ENCODE results near the gene GALNT8.

Gene GALNT8

DNA sequence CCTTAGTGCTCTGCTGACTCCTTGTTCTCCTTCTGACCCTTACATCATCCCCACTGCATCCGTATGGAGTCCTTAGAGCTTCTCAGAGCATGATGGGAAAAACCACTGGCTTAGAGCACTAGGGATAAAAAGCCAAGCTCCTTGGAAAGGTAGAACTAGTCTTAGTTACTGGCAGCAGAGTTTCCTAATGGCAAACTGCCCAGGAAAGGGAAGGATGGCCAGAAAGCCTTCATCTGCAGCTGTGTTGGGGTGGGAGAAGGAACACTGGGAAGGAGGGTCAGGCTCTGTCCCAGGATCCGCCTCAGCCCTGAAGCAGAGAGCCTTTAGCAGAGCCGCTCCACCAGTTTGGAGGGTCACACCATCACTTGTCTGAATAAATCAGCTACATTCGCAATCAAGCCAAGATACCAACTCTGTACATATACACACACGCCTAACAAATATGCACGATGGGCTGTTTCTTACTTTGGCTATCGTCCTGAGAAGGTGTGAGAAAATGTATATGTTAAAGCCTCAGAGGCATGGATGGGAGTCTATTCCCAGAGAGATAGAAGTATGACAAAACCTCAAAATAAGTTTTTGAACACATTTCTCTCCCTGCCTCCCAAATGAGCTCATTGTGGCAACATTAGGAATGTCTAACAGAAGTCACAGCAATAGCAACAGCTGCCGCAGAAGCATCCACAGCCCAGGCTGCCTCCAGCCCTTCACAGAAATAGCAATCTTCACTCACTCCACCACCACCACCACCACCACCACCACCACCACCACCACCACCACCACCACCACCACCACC lies 18.6 kb upstream of the GALNT8 start:
- TF ChIP-seq, protein P1, sequence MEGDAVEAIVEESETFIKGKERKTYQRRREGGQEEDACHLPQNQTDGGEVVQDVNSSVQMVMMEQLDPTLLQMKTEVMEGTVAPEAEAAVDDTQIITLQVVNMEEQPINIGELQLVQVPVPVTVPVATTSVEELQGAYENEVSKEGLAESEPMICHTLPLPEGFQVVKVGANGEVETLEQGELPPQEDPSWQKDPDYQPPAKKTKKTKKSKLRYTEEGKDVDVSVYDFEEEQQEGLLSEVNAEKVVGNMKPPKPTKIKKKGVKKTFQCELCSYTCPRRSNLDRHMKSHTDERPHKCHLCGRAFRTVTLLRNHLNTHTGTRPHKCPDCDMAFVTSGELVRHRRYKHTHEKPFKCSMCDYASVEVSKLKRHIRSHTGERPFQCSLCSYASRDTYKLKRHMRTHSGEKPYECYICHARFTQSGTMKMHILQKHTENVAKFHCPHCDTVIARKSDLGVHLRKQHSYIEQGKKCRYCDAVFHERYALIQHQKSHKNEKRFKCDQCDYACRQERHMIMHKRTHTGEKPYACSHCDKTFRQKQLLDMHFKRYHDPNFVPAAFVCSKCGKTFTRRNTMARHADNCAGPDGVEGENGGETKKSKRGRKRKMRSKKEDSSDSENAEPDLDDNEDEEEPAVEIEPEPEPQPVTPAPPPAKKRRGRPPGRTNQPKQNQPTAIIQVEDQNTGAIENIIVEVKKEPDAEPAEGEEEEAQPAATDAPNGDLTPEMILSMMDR (IDR thresholded peaks at IDR 0.05; ENCODE audit: low read depth, low read length), result no peak

DNA sequence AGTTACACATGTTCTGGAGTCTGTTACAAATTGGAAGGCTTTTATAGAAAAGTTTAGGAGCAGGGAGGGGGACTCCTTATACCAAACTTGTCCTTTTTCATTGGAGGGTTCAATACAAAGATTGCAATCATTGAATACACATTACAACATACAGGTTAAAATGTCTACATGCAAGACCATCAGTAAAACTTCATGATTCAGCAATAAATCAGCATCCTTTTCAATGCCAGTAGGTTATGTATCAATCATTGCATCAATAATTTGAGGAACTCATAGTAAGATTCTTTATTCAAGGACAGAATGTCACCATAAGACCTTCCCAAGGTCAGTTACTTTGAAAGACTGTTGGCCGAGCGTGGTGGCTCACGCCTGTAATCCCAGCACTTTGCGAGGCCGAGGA lies 16.5 kb upstream of the GALNT8 start:
- TF ChIP-seq, protein P1 (IDR thresholded peaks at IDR 0.05; ENCODE audit: low read depth, low read length), result no peak
- no peak for DNase-seq (ENCODE audit: low read depth in 2 of 2)
- H3K4me3 ChIP-seq (replicated peaks in 1 of 2; ENCODE audit: low read depth in 2 of 2, low read length in 2 of 2), result no peak overlapping the region

More for the DNA sequence above, 18.6 kb upstream of the GALNT8 start:
- H3K4me3 ChIP-seq (replicated peaks in 1 of 2; ENCODE audit: low read depth in 2 of 2, low read length in 2 of 2), result no peak overlapping the region
- DNase-seq (ENCODE audit: low read depth in 2 of 2), result peak; percentile 5 to 45

DNA sequence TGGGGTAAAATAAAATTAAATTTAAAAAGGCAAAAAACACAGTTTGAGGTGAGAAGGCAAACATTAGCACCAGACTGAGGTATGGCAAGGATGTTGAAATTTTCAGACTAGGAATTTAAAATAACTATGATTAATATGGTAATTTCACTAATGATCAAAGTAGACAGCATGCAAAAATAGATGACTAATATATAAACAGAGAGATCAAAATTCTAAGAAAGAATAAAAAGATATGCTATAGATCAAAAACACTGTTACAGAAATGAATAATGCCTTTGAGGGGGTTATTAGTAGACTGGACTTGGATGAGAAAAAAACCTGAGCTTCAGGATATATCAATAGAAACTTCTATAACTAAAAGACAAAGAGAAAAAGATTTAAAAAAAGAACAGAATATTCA lies 14.4 kb upstream of the GALNT8 start:
- H3K4me3 ChIP-seq (replicated peaks in 1 of 2; ENCODE audit: low read depth in 2 of 2, low read length in 2 of 2), result no peak overlapping the region
- TF ChIP-seq, protein P1 (IDR thresholded peaks at IDR 0.05; ENCODE audit: low read depth, low read length), result no peak
- no peak for DNase-seq (ENCODE audit: low read depth in 2 of 2)

DNA sequence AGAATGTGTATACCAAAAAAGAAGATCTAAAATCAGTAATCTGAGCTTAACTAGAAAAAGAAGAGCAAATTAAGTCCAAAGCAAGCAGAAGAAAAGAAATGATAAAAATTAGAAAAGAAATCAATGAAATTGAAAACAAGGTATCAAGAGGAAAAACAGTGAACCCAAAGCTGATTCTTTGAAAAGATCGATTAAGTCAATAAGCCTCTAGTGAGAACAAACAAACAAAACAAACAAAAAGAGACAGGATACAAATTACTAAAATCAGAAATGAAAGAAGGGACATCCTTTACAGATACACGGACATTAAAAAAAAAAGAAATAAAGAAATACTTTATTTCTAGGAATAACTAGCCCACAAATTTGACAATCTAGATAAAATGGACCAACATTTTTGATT lies 12.9 kb upstream of the GALNT8 start:
- no peak for DNase-seq (ENCODE audit: low read depth in 2 of 2)
- TF ChIP-seq, protein P1 (IDR thresholded peaks at IDR 0.05; ENCODE audit: low read depth, low read length), result no peak
- no peak overlapping the region for H3K4me3 ChIP-seq (replicated peaks in 1 of 2; ENCODE audit: low read depth in 2 of 2, low read length in 2 of 2)

DNA sequence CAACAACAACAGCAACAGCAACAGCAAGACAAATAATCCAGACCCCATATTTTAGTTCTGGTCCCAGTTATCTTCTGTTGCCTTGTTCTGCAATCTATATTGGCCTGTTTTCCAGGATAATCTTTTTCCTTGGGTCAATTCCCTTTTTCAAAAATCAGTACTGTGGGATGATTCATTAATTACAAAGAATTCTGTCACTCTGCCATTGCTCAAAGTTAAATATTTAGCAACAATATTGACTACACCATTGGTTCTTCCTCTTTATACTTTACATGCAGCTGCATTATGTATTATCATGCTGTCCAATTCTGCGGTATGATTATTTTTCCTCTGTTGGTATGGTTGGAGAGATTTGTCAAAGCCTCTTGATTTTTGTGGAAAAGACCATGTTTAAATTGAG lies 10.1 kb upstream of the GALNT8 start:
- no peak for DNase-seq (ENCODE audit: low read depth in 2 of 2)
- TF ChIP-seq, protein P1 (IDR thresholded peaks at IDR 0.05; ENCODE audit: low read depth, low read length), result no peak
- no peak overlapping the region for H3K4me3 ChIP-seq (replicated peaks in 1 of 2; ENCODE audit: low read depth in 2 of 2, low read length in 2 of 2)

DNA sequence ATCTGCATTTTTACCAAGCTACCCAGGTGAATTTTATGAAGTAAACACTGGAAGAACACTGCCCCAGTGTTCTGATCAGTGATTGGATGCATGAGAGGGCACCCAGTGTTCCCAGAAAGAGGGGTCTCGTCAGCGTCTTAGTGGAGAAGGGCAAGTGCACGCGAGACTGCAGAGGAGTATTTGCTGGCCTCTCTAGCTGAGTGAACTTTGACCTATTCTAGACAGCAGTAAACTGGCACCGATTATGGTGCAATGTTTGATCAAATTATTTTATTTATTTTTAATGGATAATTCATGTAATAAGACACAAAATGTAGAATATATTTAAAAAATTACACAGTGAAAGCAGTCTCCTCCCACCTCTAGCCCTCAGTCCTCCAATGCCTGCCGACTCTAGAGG lies 5.3 kb upstream of the GALNT8 start:
- H3K4me3 ChIP-seq (replicated peaks in 1 of 2; ENCODE audit: low read depth in 2 of 2, low read length in 2 of 2), result no peak overlapping the region
- TF ChIP-seq, protein P1 (IDR thresholded peaks at IDR 0.05; ENCODE audit: low read depth, low read length), result no peak

DNA sequence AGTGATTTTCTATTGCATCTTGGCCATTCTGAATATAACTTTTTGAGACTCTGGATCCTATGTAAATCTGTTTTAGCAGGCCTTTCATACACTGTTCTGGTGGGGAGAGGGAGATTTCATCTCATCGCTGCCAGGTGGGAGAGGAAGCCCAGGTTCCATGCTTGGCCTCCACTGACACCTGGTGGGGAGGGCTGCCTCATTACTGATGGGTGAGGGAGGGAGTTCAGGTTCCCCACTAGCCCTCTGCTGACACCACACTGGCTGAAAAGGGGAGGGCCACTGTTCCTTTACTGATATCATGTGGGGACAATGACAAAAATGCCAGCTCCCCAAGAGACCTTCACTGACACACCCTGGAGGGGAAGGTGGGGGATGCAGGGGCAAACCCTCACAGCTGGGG lies 2.4 kb upstream of the GALNT8 start:
- TF ChIP-seq, protein P1 (IDR thresholded peaks at IDR 0.05; ENCODE audit: low read depth, low read length), result no peak
- no peak overlapping the region for H3K4me3 ChIP-seq (replicated peaks in 1 of 2; ENCODE audit: low read depth in 2 of 2, low read length in 2 of 2)
- DNase-seq (ENCODE audit: low read depth in 2 of 2), result no peak

More for the DNA sequence above, 5.3 kb upstream of the GALNT8 start:
- no peak for DNase-seq (ENCODE audit: low read depth in 2 of 2)

Data from cardiac fibroblast (primary cell).